Endothelial cell of umbilical vein (primary cell): ENCODE results near the gene PRPF18. TPM values are rescaled to one million over a fixed set of nuclear protein-coding genes. Genes with fewer than 3 reads are reported as not detected.

Experiments used
- BruUV-seq: library from RNA; stranded (reverse); fragments of 400-500 nt; replicated peaks from 2 replicates; lab custom pipeline; 2021; lab: Mats Ljungman, UMichigan
- CTCF ChIA-PET: fragments of 300-600, 350-600 bp; sonication (Branson Sonifier 250); formaldehyde crosslinking; loops from one replicate; lab custom pipeline; 2021; ENCODE audit warnings: antibody characterized with exemption, inconsistent platforms; lab: Charles Lee
- POLR2A ChIA-PET: fragments of 300-600, 350-600 bp; sonication (Branson Sonifier 250); formaldehyde crosslinking; loops from one replicate; lab custom pipeline; 2021; ENCODE audit warnings: antibody characterized with exemption, inconsistent platforms; lab: Charles Lee
- DNase-seq: peaks from one replicate; pipeline ENCODE4 v3.0.0-alpha.2; 2011; ENCODE audit warnings: low read depth, low spot score
- FAIRE-seq: peaks from 2 replicates; lab custom pipeline; 2011; peaks lifted over from hg19 to GRCh38; lab: Jason Lieb, UNC
- H2AFZ ChIP-seq: 2 replicates; pipeline ENCODE4 v1.6.0; 2012; ENCODE audit warnings: low read depth, low read length, control low read depth, inconsistent platforms
- H3K27ac ChIP-seq: 2 replicates; pipeline ENCODE4 v1.5.1; 2011; ENCODE audit warnings: low read depth, mild to moderate bottlenecking, control low read depth, low read length, moderate library complexity; ENCODE audit not compliant: insufficient read depth
- H3K27me3 ChIP-seq, 2 experiments: 2 replicates each; pipeline versions ENCODE4 v1.6.0 to v1.6.1; 2011; ENCODE audit warnings: low read length in 2 of 2, mixed read lengths in 1 of 2; ENCODE audit not compliant: control insufficient read depth in 2 of 2, insufficient read depth in 2 of 2
- H3K36me3 ChIP-seq, 2 experiments: 2 replicates in 1 of 2; 3 replicates in 1 of 2; pipeline ENCODE4 v1.5.1; 2011; ENCODE audit warnings: low read length in 2 of 2, mild to moderate bottlenecking in 1 of 2, moderate library complexity in 1 of 2; ENCODE audit not compliant: control insufficient read depth in 2 of 2, insufficient read depth in 2 of 2; ENCODE audit errors: extremely low read depth in 1 of 2
- H3K4me1 ChIP-seq: 3 replicates; pipeline ENCODE4 v1.5.1; 2011; ENCODE audit warnings: mild to moderate bottlenecking, low read length; ENCODE audit not compliant: control insufficient read depth, insufficient read depth; ENCODE audit errors: extremely low read depth
- H3K4me2 ChIP-seq: 2 replicates; pipeline ENCODE4 v1.6.1; 2011; ENCODE audit warnings: low read length, control low read depth, mixed read lengths; ENCODE audit not compliant: insufficient read depth
- H3K4me3 ChIP-seq, 3 experiments: fragments of 200-600 bp in 1 of 3; sonication (generic), shearing (Covaris generic) in 1 of 3; replicated peaks in 1 of 3; 2 replicates each; pipeline ENCODE4 v1.5.1; 2011 to 2016; ENCODE audit warnings: control low read depth in 3 of 3, low read length in 3 of 3, mild to moderate bottlenecking in 2 of 3, inconsistent platforms in 1 of 3, low read depth in 1 of 3, moderate library complexity in 1 of 3; ENCODE audit not compliant: insufficient read depth in 1 of 3
- H3K79me2 ChIP-seq: 2 replicates; pipeline ENCODE4 v1.6.0; 2012; ENCODE audit warnings: low read length, inconsistent platforms; ENCODE audit not compliant: control insufficient read depth, insufficient read depth
- H3K9ac ChIP-seq: replicated peaks from 2 replicates; pipeline ENCODE3; 2011; ENCODE audit warnings: low read length, control low read depth; ENCODE audit not compliant: insufficient read depth; ENCODE audit errors: extremely low read depth
- H3K9me1 ChIP-seq: replicated peaks from 3 replicates; pipeline ENCODE4 v1.6.0; 2011; ENCODE audit warnings: mild to moderate bottlenecking, low read length; ENCODE audit not compliant: control insufficient read depth, insufficient read depth; ENCODE audit errors: extremely low read depth
- H3K9me3 ChIP-seq: replicated peaks from 2 replicates; pipeline ENCODE4 v1.5.1; 2012; ENCODE audit warnings: low read length, inconsistent platforms; ENCODE audit not compliant: control insufficient read depth, insufficient read depth
- H4K20me1 ChIP-seq: replicated peaks from 2 replicates; pipeline ENCODE3; 2011; ENCODE audit warnings: mild to moderate bottlenecking, low read length; ENCODE audit not compliant: control insufficient read depth, insufficient read depth; ENCODE audit errors: extremely low read depth
- EZH2 ChIP-seq: IDR thresholded peaks from 2 replicates; pipeline ENCODE4 v1.6.1; 2012; ENCODE audit warnings: borderline replicate concordance, low read depth, mild to moderate bottlenecking, moderate library complexity, low read length, inconsistent platforms; ENCODE audit not compliant: severe bottlenecking
- FOS ChIP-seq: IDR thresholded peaks from 2 replicates; pipeline ENCODE4 v1.6.1; 2011; ENCODE audit warnings: mild to moderate bottlenecking, low read length, moderate library complexity, borderline replicate concordance; ENCODE audit not compliant: insufficient read depth
- GATA2 ChIP-seq: IDR thresholded peaks from 2 replicates; pipeline ENCODE4 v1.7.0; 2011; ENCODE audit warnings: low read depth, mild to moderate bottlenecking, moderate library complexity, mixed read lengths, low read length; ENCODE audit not compliant: insufficient read length, insufficient read depth
- JUN ChIP-seq: IDR thresholded peaks from 2 replicates; pipeline ENCODE4 v1.6.1; 2011; ENCODE audit warnings: borderline replicate concordance, low read depth; ENCODE audit not compliant: insufficient read length, insufficient read depth
- MYC ChIP-seq: IDR thresholded peaks from one replicate; pipeline ENCODE4 v1.6.1; 2011; ENCODE audit warnings: mild to moderate bottlenecking, low read depth, low read length
- POLR2A ChIP-seq: IDR thresholded peaks from 2 replicates; pipeline ENCODE4 v1.6.1; 2012; ENCODE audit warnings: low read depth, mild to moderate bottlenecking, control low read depth, low read length
- POLR2AphosphoS5 ChIP-seq: IDR thresholded peaks from 2 replicates; pipeline ENCODE4 v1.6.1; 2012; ENCODE audit warnings: low read depth, mild to moderate bottlenecking, control low read depth, low read length, moderate library complexity; ENCODE audit not compliant: insufficient read depth
- dilution Hi-C: fragments of 300-500 bp; cut with MboI; formaldehyde crosslinking; loops from one replicate; pipeline ENCODE4 v1.15.0; 2019; ENCODE audit warnings: low sequenced_read_pairs; ENCODE audit not compliant: extremely low pct_ligation_motif_present
- intact Hi-C: fragments of 100-400 bp; cut with micrococcal nuclease; formaldehyde crosslinking; loops from one replicate; pipeline ENCODE4 v1.10.0; 2022
- polyA plus RNA-seq, 4 experiments: library from polyadenylated mRNA; depleted of rRNA in 3 of 4; stranded (reverse) in 3 of 4; unstranded in 1 of 4; fragments of >200 nt; gene quantifications; 2 replicates each; pipeline versions ENCODE4 v1.2.1 to v1.2.3, GENCODE V29; 2011 to 2012; ENCODE audit warnings: missing spikeins in 1 of 4
- total RNA-seq: library from RNA; stranded (reverse); gene quantifications from 2 replicates; pipeline ENCODE4 v1.2.3, GENCODE V29; 2021
- TF ChIP-seq, protein P1 (sequence below): IDR thresholded peaks from 2 replicates; pipeline ENCODE4 v1.6.1; 2011; ENCODE audit not compliant: insufficient read depth, insufficient read length
- TF ChIP-seq, protein P2 (sequence below), 2 donors: IDR thresholded peaks; 1 replicate in 1 of 2; 2 replicates in 1 of 2; pipeline ENCODE4 v1.5.1; 2011; ENCODE audit warnings: low read length in 2 of 2, mild to moderate bottlenecking in 2 of 2, moderate library complexity in 2 of 2, control low read depth in 1 of 2, inconsistent platforms in 1 of 2, low read depth in 1 of 2; ENCODE audit not compliant: insufficient read depth in 1 of 2; ENCODE audit errors: extremely low read depth in 1 of 2

Gene PRPF18
- total and polyA plus RNA-seq, 2 donors (not counting 3 experiments of a cell fraction or from before 2014, with no cell fraction given): 7.3 to 21.0 TPM

DNA sequence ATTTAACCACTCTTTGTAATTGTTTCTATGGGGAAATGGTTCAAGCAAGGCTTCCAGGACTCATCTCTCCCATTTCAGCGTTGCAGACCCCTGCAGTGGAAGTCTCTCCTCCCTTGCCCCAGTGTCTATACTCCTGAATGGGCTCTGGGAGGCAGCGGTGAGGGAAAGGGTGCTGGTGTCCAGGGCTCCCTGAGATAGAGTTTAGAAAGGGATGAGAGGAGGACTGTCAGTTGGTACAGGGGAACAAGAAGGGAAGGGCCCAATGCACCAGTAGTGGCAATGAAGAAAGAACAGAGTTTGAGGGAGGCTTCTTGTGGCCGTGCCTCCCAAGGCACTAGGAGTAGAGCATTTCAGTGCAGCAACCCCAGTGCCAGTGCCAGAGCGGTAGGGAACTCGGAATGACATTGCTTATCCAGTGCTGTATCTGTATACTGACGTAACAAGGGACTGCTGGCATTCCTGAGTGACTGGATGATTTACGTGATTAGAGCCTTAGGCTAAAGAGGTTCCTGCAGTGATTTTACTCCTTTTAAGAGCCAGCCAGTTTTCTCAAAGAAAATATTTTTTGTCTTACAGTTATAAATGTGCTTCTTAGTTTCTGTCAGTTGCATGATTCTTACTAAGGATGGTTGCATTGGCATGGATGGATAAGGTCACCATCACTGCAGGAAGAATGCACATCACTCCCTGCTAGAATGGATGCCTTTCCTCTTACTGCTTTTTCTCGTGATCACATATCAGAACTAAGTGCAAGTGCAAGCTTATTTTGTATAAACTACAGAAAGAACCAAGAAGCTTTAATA, 28.0 kb downstream of the PRPF18 start:
- no peak for DNase-seq
- CTCF ChIA-PET: interaction anchor here (0.6 to 1.2 kb wide), 7 partner anchors 23 to 863 kb away, joined by 3 to 4 read pairs (median 3); partner anchors contain the start of gene PRPF18
- Histone ChIP-seq H3K27ac (no peak overlapping the region), H3K4me3 (no peak overlapping the region), H3K4me2 (no peak overlapping the region), H3K27me3 (no peaks in the 10 kb centered on the region), H3K4me1 (no peaks in the 10 kb centered on the region), H3K36me3 (peaks cover 13 to 18% of the 10 kb centered on the region in 2 experiments), H3K79me2 (no peaks in the 10 kb centered on the region), H4K20me1 (no peaks in the 10 kb centered on the region), H2AFZ (no peak overlapping the region), H3K9me3 (no peaks in the 10 kb centered on the region), H3K9ac (no peak overlapping the region), H3K9me1 (no peaks in the 10 kb centered on the region)
- FAIRE-seq: no peak
- TF ChIP-seq POLR2A (no peak), MYC (no peak), GATA2 (no peak), EZH2 (no peak), JUN (no peak), FOS (no peak), POLR2AphosphoS5 (no peak)
- TF ChIP-seq, protein P1, sequence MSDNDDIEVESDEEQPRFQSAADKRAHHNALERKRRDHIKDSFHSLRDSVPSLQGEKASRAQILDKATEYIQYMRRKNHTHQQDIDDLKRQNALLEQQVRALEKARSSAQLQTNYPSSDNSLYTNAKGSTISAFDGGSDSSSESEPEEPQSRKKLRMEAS: no peak
- TF ChIP-seq, protein P2, sequence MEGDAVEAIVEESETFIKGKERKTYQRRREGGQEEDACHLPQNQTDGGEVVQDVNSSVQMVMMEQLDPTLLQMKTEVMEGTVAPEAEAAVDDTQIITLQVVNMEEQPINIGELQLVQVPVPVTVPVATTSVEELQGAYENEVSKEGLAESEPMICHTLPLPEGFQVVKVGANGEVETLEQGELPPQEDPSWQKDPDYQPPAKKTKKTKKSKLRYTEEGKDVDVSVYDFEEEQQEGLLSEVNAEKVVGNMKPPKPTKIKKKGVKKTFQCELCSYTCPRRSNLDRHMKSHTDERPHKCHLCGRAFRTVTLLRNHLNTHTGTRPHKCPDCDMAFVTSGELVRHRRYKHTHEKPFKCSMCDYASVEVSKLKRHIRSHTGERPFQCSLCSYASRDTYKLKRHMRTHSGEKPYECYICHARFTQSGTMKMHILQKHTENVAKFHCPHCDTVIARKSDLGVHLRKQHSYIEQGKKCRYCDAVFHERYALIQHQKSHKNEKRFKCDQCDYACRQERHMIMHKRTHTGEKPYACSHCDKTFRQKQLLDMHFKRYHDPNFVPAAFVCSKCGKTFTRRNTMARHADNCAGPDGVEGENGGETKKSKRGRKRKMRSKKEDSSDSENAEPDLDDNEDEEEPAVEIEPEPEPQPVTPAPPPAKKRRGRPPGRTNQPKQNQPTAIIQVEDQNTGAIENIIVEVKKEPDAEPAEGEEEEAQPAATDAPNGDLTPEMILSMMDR (IDR thresholded peaks at IDR 0.05; ENCODE audit: extremely low read depth in 1 of 2, insufficient read depth in 1 of 2, low read depth in 1 of 2, low read length in 2 of 2): no peak
- intact Hi-C loops (loop anchor here (10.0 kb wide), 1 partner anchor 860 kb away; no protein-coding TSS in a partner anchor), dilution Hi-C loops (no loop called here)
- BruUV-seq: no TSS peak
- POLR2A ChIA-PET: no interaction called here
